Liver (tissue), 3 donors: ENCODE measurements around the gene TLL2.

Experiments
- ATF3 ChIP-seq: IDR thresholded peaks from 2 replicates; pipeline ENCODE4 v1.6.1; 2016; ENCODE audit warnings: antibody characterized with exemption
- CTCF ChIP-seq: fragments of 150-350 bp; IDR thresholded peaks from 2 replicates; pipeline ENCODE4 v1.5.1; 2017; ENCODE audit warnings: improper control_type of control experiment, low read depth, low read length; ENCODE audit not compliant: missing input control
- EGR1 ChIP-seq, 2 donors: IDR thresholded peaks; 2 replicates each; pipeline ENCODE4 v1.6.1; 2016 to 2018; ENCODE audit warnings: antibody characterized with exemption in 2 of 2, low read depth in 2 of 2
- GABPA ChIP-seq, 2 donors: IDR thresholded peaks in 1 of 2; conservative IDR thresholded peaks in 1 of 2; 2 replicates each; pipeline ENCODE4 v1.6.1; 2016; ENCODE audit warnings: antibody characterized with exemption in 2 of 2, mild to moderate bottlenecking in 1 of 2, moderate library complexity in 1 of 2
- JUND ChIP-seq, 2 donors: IDR thresholded peaks; 2 replicates each; pipeline ENCODE4 v1.6.1; 2016; ENCODE audit warnings: antibody characterized with exemption in 2 of 2
- RAD21 ChIP-seq, 2 donors: IDR thresholded peaks; 2 replicates each; pipeline ENCODE4 v1.6.1; 2016; ENCODE audit warnings: antibody characterized with exemption in 2 of 2, mild to moderate bottlenecking in 2 of 2
- SP1 ChIP-seq: IDR thresholded peaks from 2 replicates; pipeline ENCODE4 v1.6.1; 2018; ENCODE audit warnings: antibody characterized with exemption, mild to moderate bottlenecking
- TAF1 ChIP-seq: conservative IDR thresholded peaks from 2 replicates; pipeline ENCODE4 v1.6.1; 2016; ENCODE audit warnings: antibody characterized with exemption, mild to moderate bottlenecking
- YY1 ChIP-seq: IDR thresholded peaks from 2 replicates; pipeline ENCODE4 v1.6.1; 2016; ENCODE audit warnings: antibody characterized with exemption, mild to moderate bottlenecking
- TF ChIP-seq, protein P1 (sequence below): IDR thresholded peaks from 2 replicates; pipeline ENCODE4 v1.6.1; 2016; ENCODE audit warnings: antibody characterized with exemption, mild to moderate bottlenecking
- TF ChIP-seq, protein P2 (sequence below): IDR thresholded peaks from 2 replicates; pipeline ENCODE4 v1.6.1; 2016; ENCODE audit warnings: antibody characterized with exemption
- donor health status: healthy.
- donor health status: healthy.

DNA sequence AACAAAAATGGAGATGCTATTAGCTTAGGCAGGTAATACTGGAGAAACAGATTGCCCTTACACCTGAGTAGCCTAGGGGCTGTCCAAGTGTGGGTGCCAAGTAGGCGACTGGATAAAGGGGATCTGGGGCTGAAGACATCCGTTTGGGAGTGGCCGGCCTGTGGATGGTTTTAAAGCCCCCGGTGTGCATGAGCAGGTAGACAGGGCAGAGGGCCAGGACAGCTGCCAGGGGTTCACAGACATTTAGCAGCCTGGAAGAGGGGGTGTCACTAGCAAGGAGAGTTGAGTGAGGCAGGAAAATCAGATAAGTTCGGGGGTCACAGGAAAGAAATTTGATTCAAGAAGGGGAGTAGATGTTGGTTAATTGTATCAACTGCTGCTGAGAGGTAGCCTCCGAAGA lies 153.4 kb downstream of the TLL2 start:
- TF ChIP-seq CTCF (no peak), YY1 (no peak), JUND (IDR thresholded peaks at IDR 0.05) (no peak), GABPA (IDR thresholded peaks at IDR 0.05 in 1 of 2, conservative IDR thresholded peaks at IDR 0.05 in 1 of 2) (no peak), RAD21 (IDR thresholded peaks at IDR 0.05) (no peak), TAF1 (no peak), SP1 (no peak), EGR1 (IDR thresholded peaks at IDR 0.05; ENCODE audit: low read depth in 2 of 2) (no peak), ATF3 (no peak)
- TF ChIP-seq, protein P1, sequence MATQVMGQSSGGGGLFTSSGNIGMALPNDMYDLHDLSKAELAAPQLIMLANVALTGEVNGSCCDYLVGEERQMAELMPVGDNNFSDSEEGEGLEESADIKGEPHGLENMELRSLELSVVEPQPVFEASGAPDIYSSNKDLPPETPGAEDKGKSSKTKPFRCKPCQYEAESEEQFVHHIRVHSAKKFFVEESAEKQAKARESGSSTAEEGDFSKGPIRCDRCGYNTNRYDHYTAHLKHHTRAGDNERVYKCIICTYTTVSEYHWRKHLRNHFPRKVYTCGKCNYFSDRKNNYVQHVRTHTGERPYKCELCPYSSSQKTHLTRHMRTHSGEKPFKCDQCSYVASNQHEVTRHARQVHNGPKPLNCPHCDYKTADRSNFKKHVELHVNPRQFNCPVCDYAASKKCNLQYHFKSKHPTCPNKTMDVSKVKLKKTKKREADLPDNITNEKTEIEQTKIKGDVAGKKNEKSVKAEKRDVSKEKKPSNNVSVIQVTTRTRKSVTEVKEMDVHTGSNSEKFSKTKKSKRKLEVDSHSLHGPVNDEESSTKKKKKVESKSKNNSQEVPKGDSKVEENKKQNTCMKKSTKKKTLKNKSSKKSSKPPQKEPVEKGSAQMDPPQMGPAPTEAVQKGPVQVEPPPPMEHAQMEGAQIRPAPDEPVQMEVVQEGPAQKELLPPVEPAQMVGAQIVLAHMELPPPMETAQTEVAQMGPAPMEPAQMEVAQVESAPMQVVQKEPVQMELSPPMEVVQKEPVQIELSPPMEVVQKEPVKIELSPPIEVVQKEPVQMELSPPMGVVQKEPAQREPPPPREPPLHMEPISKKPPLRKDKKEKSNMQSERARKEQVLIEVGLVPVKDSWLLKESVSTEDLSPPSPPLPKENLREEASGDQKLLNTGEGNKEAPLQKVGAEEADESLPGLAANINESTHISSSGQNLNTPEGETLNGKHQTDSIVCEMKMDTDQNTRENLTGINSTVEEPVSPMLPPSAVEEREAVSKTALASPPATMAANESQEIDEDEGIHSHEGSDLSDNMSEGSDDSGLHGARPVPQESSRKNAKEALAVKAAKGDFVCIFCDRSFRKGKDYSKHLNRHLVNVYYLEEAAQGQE, result no peak
- TF ChIP-seq, protein P2, sequence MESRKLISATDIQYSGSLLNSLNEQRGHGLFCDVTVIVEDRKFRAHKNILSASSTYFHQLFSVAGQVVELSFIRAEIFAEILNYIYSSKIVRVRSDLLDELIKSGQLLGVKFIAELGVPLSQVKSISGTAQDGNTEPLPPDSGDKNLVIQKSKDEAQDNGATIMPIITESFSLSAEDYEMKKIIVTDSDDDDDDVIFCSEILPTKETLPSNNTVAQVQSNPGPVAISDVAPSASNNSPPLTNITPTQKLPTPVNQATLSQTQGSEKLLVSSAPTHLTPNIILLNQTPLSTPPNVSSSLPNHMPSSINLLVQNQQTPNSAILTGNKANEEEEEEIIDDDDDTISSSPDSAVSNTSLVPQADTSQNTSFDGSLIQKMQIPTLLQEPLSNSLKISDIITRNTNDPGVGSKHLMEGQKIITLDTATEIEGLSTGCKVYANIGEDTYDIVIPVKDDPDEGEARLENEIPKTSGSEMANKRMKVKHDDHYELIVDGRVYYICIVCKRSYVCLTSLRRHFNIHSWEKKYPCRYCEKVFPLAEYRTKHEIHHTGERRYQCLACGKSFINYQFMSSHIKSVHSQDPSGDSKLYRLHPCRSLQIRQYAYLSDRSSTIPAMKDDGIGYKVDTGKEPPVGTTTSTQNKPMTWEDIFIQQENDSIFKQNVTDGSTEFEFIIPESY, result no peak
